RWPE2 (cell line): ENCODE results near the gene PAMR1.

ENCODE experiments used
- ATAC-seq: fragments of 200-7000 bp; cut with Tn5 transposase; 3 replicates; pipeline ENCODE4 v1.9.1; 2021; ENCODE audit warnings: low read depth
- DNase-seq: peaks from one replicate; pipeline ENCODE4 v3.0.0-alpha.2; 2020; ENCODE audit warnings: low spot score
- H3K27ac ChIP-seq: fragments of 450-650 bp; 2 replicates; pipeline ENCODE4 v1.5.1; 2017; ENCODE audit warnings: mild to moderate bottlenecking; ENCODE audit not compliant: poor library complexity, severe bottlenecking
- H3K27me3 ChIP-seq: fragments of 250-450 bp; sonication (Bioruptor Pico); 2 replicates; pipeline ENCODE4 v1.5.1; 2021; ENCODE audit warnings: mild to moderate bottlenecking, moderate library complexity; ENCODE audit not compliant: insufficient read depth, poor library complexity, severe bottlenecking
- H3K36me3 ChIP-seq: fragments of 250-450 bp; sonication (Bioruptor Pico); 2 replicates; pipeline ENCODE4 v1.5.1; 2020; ENCODE audit warnings: low read depth, mild to moderate bottlenecking, moderate library complexity
- H3K4me1 ChIP-seq: fragments of 250-450 bp; sonication (Bioruptor Pico); 2 replicates; pipeline ENCODE4 v1.5.1; 2021; ENCODE audit warnings: mild to moderate bottlenecking, moderate library complexity; ENCODE audit not compliant: insufficient read depth, poor library complexity, severe bottlenecking
- H3K4me3 ChIP-seq: fragments of 250-450 bp; sonication (Bioruptor Pico); 2 replicates; pipeline ENCODE4 v1.5.1; 2021; ENCODE audit warnings: mild to moderate bottlenecking, moderate library complexity; ENCODE audit not compliant: severe bottlenecking
- H3K9me3 ChIP-seq: fragments of 250-450 bp; sonication (Bioruptor Pico); 2 replicates; pipeline ENCODE4 v1.5.1; 2021; ENCODE audit warnings: mild to moderate bottlenecking, moderate library complexity; ENCODE audit not compliant: severe bottlenecking
- CTCF ChIP-seq: fragments of 450-650 bp; IDR thresholded peaks from one replicate; pipeline ENCODE4 v1.5.1; 2017; ENCODE audit warnings: mild to moderate bottlenecking, moderate library complexity; ENCODE audit not compliant: poor library complexity, severe bottlenecking

The PAMR1 gene

GRCh38 chr11:35419830-35420333 lies 105.5 kb downstream of the PAMR1 start:
- Histone ChIP-seq H3K9me3 (no peaks in the 10 kb centered on the region), H3K4me3 (peak overlapping the region; percentile 21), H3K4me1 (no peaks in the 10 kb centered on the region), H3K27ac (no peak overlapping the region), H3K36me3 (no peaks in the 10 kb centered on the region), H3K27me3 (peaks cover 97% of the 10 kb centered on the region)
- no peak for TF ChIP-seq CTCF
- DNase-seq = no peak
- ATAC-seq = no peak

- no peak for DNase-seq
- Histone ChIP-seq H3K4me1 (no peaks in the 10 kb centered on the region), H3K4me3 (peak within 1 kb of the TSS; percentile 21), H3K27me3 (peaks cover 97% of the 10 kb centered on the region), H3K9me3 (no peaks in the 10 kb centered on the region), H3K36me3 (no peaks in the 10 kb centered on the region), H3K27ac (no peak within 1 kb of the TSS)
- TF ChIP-seq CTCF = no peak
- peak; percentile 33; the same call in 2 of the 3 replicates for ATAC-seq
These were observed 106.1 kb downstream of the PAMR1 start, which contains the start of gene SLC1A2 for GRCh38 chr11:35419184-35419829. Gene SLC1A2, minus strand, starts transcription at chr11:35419558. Its CDS starts 592 bp downstream, at chr11:35418966.

GRCh38 chr11:35418282-35419183 lies 106.9 kb downstream of the PAMR1 start:
- Histone ChIP-seq H3K36me3 (no peaks in the 10 kb centered on the region), H3K4me3 (peak overlapping the region; percentile 21), H3K27ac (no peak overlapping the region), H3K4me1 (no peaks in the 10 kb centered on the region), H3K9me3 (no peaks in the 10 kb centered on the region), H3K27me3 (peaks cover 96% of the 10 kb centered on the region)
- TF ChIP-seq CTCF = no peak
- ATAC-seq (peak; percentile 49; the same call in 2 of the 3 replicates), DNase-seq (no peak)

GRCh38 chr11:35415487-35415886 lies 109.9 kb downstream of the PAMR1 start:
- Histone ChIP-seq H3K9me3 (no peaks in the 10 kb centered on the region), H3K36me3 (no peaks in the 10 kb centered on the region), H3K4me1 (no peaks in the 10 kb centered on the region), H3K27ac (no peak overlapping the region), H3K27me3 (peaks cover 72% of the 10 kb centered on the region), H3K4me3 (no peak overlapping the region)
- DNase-seq = no peak
- no peak for ATAC-seq
- TF ChIP-seq CTCF = no peak
